OCI-LY3 (cell line): Measurements from ENCODE around the gene CYP27B1.

Source experiments
- EZH2phosphoT487 ChIP-seq: fragments of 200-600 bp; shearing (Covaris generic); IDR thresholded peaks from 2 replicates; pipeline ENCODE4 v1.6.1; 2018; ENCODE audit warnings: antibody characterized with exemption, mixed run types, low read depth
- TF ChIP-seq, protein P1 (sequence below): fragments of 200-600, 300-600 bp; sonication (generic); IDR thresholded peaks from 2 replicates; pipeline ENCODE4 v1.5.1; 2014; ENCODE audit warnings: antibody characterized with exemption, low read length, low read depth

- TF ChIP-seq, protein P1, sequence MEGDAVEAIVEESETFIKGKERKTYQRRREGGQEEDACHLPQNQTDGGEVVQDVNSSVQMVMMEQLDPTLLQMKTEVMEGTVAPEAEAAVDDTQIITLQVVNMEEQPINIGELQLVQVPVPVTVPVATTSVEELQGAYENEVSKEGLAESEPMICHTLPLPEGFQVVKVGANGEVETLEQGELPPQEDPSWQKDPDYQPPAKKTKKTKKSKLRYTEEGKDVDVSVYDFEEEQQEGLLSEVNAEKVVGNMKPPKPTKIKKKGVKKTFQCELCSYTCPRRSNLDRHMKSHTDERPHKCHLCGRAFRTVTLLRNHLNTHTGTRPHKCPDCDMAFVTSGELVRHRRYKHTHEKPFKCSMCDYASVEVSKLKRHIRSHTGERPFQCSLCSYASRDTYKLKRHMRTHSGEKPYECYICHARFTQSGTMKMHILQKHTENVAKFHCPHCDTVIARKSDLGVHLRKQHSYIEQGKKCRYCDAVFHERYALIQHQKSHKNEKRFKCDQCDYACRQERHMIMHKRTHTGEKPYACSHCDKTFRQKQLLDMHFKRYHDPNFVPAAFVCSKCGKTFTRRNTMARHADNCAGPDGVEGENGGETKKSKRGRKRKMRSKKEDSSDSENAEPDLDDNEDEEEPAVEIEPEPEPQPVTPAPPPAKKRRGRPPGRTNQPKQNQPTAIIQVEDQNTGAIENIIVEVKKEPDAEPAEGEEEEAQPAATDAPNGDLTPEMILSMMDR, result no peak
- no peak for TF ChIP-seq EZH2phosphoT487
These were observed 41.1 kb downstream of the CYP27B1 start for GRCh38 chr12:57725851-57726150.
